GM12878 (cell line): ENCODE measurements around the gene CDKN2AIPNL. TPM values are rescaled to one million over a fixed set of nuclear protein-coding genes. Genes with fewer than 3 reads are reported as not detected.

Source experiments
- ATAC-seq: fragments of 200-7000 bp; cut with Tn5 transposase; 3 replicates; pipeline ENCODE4 v1.9.1; 2020; ENCODE audit warnings: mild to moderate bottlenecking, moderate library complexity
- BruUV-seq: library from RNA; stranded (reverse); fragments of 400-500 nt; replicated peaks from 2 replicates; lab custom pipeline; 2021; lab: Mats Ljungman, UMichigan
- CTCF ChIA-PET: fragments of 300-600 bp; sonication (Branson Sonifier 250); formaldehyde crosslinking; extraction: SDS; loops from one replicate; lab custom pipeline; 2021; ENCODE audit warnings: inconsistent platforms; lab: Yijun Ruan, JAX
- POLR2A ChIA-PET: fragments of 350-600 bp; formaldehyde crosslinking; extraction: SDS; loops from one replicate; lab custom pipeline; 2021; ENCODE audit warnings: inconsistent platforms; lab: Charles Lee
- RAD21 ChIA-PET: fragments of 300-600 bp; sonication (Branson Sonifier 250); formaldehyde crosslinking; loops from one replicate; lab custom pipeline; 2023; ENCODE audit warnings: antibody characterized with exemption; ENCODE audit not compliant: unreplicated experiment; lab: Charles Lee
- SMC1A ChIA-PET: fragments of 300-600 bp; sonication (Branson Sonifier 250); formaldehyde crosslinking; loops from one replicate; lab custom pipeline; 2023; ENCODE audit not compliant: unreplicated experiment, uncharacterized antibody; lab: Charles Lee
- DNase-seq: peaks from one replicate; pipeline ENCODE4 v3.0.0-alpha.2; 2011; ENCODE audit warnings: low read depth, low spot score
- FAIRE-seq: peaks from 3 replicates; lab custom pipeline; 2011; peaks lifted over from hg19 to GRCh38; lab: Jason Lieb, UNC
- H2AFZ ChIP-seq: 2 replicates; pipeline ENCODE4 v1.6.0; 2011; ENCODE audit warnings: low read depth, low read length, control low read depth; ENCODE audit not compliant: control insufficient read depth
- H3K27ac ChIP-seq: 2 replicates; pipeline ENCODE4 v1.5.1; 2011; ENCODE audit warnings: control low read depth; ENCODE audit not compliant: control insufficient read depth, insufficient read depth
- H3K27me3 ChIP-seq, 2 experiments: replicated peaks in 1 of 2; 2 replicates each; pipeline versions ENCODE4 v1.6.0 to v1.6.1; 2011; ENCODE audit warnings: low read length in 1 of 2; ENCODE audit not compliant: control insufficient read depth in 2 of 2, insufficient read depth in 2 of 2
- H3K36me3 ChIP-seq, 2 experiments: 2 replicates each; pipeline ENCODE4 v1.5.1; 2011; ENCODE audit warnings: low read length in 1 of 2; ENCODE audit not compliant: control insufficient read depth in 2 of 2, insufficient read depth in 2 of 2
- H3K4me1 ChIP-seq: 2 replicates; pipeline ENCODE4 v1.6.1; 2011; ENCODE audit warnings: mild to moderate bottlenecking, low read length, moderate library complexity, mixed read lengths; ENCODE audit not compliant: control insufficient read depth, insufficient read depth
- H3K4me2 ChIP-seq: 2 replicates; pipeline ENCODE4 v1.6.0; 2011; ENCODE audit warnings: control low read depth; ENCODE audit not compliant: control insufficient read depth, insufficient read depth
- H3K4me3 ChIP-seq: fragments of 200-600 bp; sonication (generic); 2 replicates; pipeline ENCODE4 v1.5.1; 2016
- H3K79me2 ChIP-seq: 2 replicates; pipeline ENCODE4 v1.6.0; 2011; ENCODE audit warnings: low read length; ENCODE audit not compliant: control insufficient read depth, insufficient read depth
- H3K9ac ChIP-seq: 2 replicates; pipeline ENCODE4 v1.8.0; 2011; ENCODE audit warnings: low read length, control low read depth, mixed read lengths; ENCODE audit not compliant: control insufficient read depth, insufficient read depth
- H3K9me3 ChIP-seq: replicated peaks from 3 replicates; pipeline ENCODE4 v1.5.1; 2011; ENCODE audit warnings: mild to moderate bottlenecking, low read length; ENCODE audit not compliant: control insufficient read depth, insufficient read depth
- H4K20me1 ChIP-seq: 2 replicates; pipeline ENCODE4 v1.6.0; 2011; ENCODE audit not compliant: control insufficient read depth, insufficient read depth
- ASH2L ChIP-seq: fragments of 300-600, 200-600 bp; sonication (generic); IDR thresholded peaks from 2 replicates; pipeline ENCODE4 v1.6.1; 2017; ENCODE audit warnings: low read depth, mild to moderate bottlenecking, borderline replicate concordance
- ATF2 ChIP-seq: IDR thresholded peaks from 2 replicates; pipeline ENCODE4 v1.6.1; 2012; ENCODE audit warnings: low read length, inconsistent platforms
- BACH1 ChIP-seq: fragments of 450-650 bp; IDR thresholded peaks from 2 replicates; pipeline ENCODE4 v1.6.1; 2017; ENCODE audit warnings: mild to moderate bottlenecking, borderline replicate concordance
- BRCA1 ChIP-seq: IDR thresholded peaks from 2 replicates; pipeline ENCODE4 v1.6.1; 2011; ENCODE audit warnings: low read depth, low read length, improper control_type of control experiment
- E2F8 ChIP-seq: fragments of 450-650 bp; IDR thresholded peaks from 2 replicates; pipeline ENCODE4 v1.6.1; 2018; ENCODE audit warnings: mild to moderate bottlenecking, low read depth, moderate library complexity; ENCODE audit not compliant: partially characterized antibody
- EED ChIP-seq: sonication (generic); IDR thresholded peaks from 2 replicates; pipeline ENCODE4 v1.6.1; 2016; ENCODE audit warnings: antibody characterized with exemption, low read depth
- FOS ChIP-seq: IDR thresholded peaks from 3 replicates; pipeline ENCODE4 v1.6.1; 2011; ENCODE audit warnings: borderline replicate concordance; ENCODE audit not compliant: insufficient read length; ENCODE audit errors: extremely low read depth
- FOXM1 ChIP-seq: IDR thresholded peaks from 2 replicates; pipeline ENCODE4 v1.6.1; 2012; ENCODE audit warnings: low read depth, mild to moderate bottlenecking, inconsistent platforms, low read length, moderate library complexity
- MXI1 ChIP-seq: fragments of 150-350 bp; IDR thresholded peaks from 2 replicates; pipeline ENCODE4 v1.6.1; 2011; ENCODE audit warnings: low read depth, mild to moderate bottlenecking, inconsistent platforms, low read length, improper control_type of control experiment
- NR2F1 ChIP-seq: fragments of 450-650 bp; conservative IDR thresholded peaks from 2 replicates; pipeline ENCODE4 v1.6.1; 2017; ENCODE audit warnings: mild to moderate bottlenecking
- RB1 ChIP-seq: fragments of 450-650 bp; formaldehyde crosslinking; IDR thresholded peaks from 2 replicates; pipeline ENCODE4 v1.6.1; 2017; ENCODE audit warnings: mild to moderate bottlenecking, borderline replicate concordance
- SMAD1 ChIP-seq: fragments of 450-650 bp; IDR thresholded peaks from 2 replicates; pipeline ENCODE4 v1.6.1; 2018; ENCODE audit warnings: mild to moderate bottlenecking, low read depth; ENCODE audit not compliant: partially characterized antibody
- SPI1 ChIP-seq: IDR thresholded peaks from 2 replicates; pipeline ENCODE4 v1.6.1; 2011; ENCODE audit warnings: low read depth, mild to moderate bottlenecking, low read length, moderate library complexity, borderline replicate concordance; ENCODE audit not compliant: insufficient read depth
- SREBF1 ChIP-seq: IDR thresholded peaks from 2 replicates; pipeline ENCODE4 v1.6.1; 2012; ENCODE audit warnings: mild to moderate bottlenecking, low read length
- ZNF592 ChIP-seq: fragments of 450-650 bp; IDR thresholded peaks from 2 replicates; pipeline ENCODE4 v1.6.1; 2017; ENCODE audit warnings: mild to moderate bottlenecking, moderate library complexity
- ZNF622 ChIP-seq: fragments of 450-650 bp; IDR thresholded peaks from 2 replicates; pipeline ENCODE4 v1.6.1; 2017; ENCODE audit warnings: mild to moderate bottlenecking, inconsistent platforms
- WGBS: methylation state at CpG from one replicate; pipeline ENCODE4 v1.1.6; 2016; ENCODE audit warnings: low lambda C conversion rate; ENCODE audit not compliant: insufficient replicate concordance, insufficient coverage; ENCODE audit errors: missing lambda C conversion rate; 5-methylcytosine and 5-hydroxymethylcytosine counted together
- in situ Hi-C: fragments of 300-500 bp; cut with MboI; formaldehyde crosslinking; loops from 9 replicates; pipeline ENCODE4 v1.14.3; 2018; ENCODE audit warnings: mixed read lengths
- intact Hi-C: fragments of 100-400 bp; cut with micrococcal nuclease; formaldehyde crosslinking; loops from one replicate; pipeline ENCODE4 v1.14.2; 2022; ENCODE audit not compliant: unreplicated experiment
- polyA plus RNA-seq, 11 experiments: library from polyadenylated mRNA; depleted of rRNA in 4 of 11; unstranded in 6 of 11; stranded (reverse) in 5 of 11; fragments of >200 nt; fragmentation: Nextera tagmentation in 4 of 11; fragmentation: Illumina TruSeq in 1 of 11; extraction: Ambion mirVana in 4 of 11; extraction: Trizol in 1 of 11; gene quantifications; 1 replicate in 1 of 11; 2 replicates in 10 of 11; pipeline versions ENCODE4 v1.2.1 to v1.2.3, GENCODE V29; 2011 to 2016; ENCODE audit warnings: inconsistent platforms in 2 of 11, missing spikeins in 2 of 11, low read depth in 1 of 11
- total RNA-seq, 4 experiments: library from RNA; depleted of rRNA in 3 of 4; stranded (reverse); fragments of >200 nt in 3 of 4; fragmentation: Illumina TruSeq in 1 of 4; extraction: Trizol in 1 of 4; gene quantifications; 2 replicates each; pipeline versions ENCODE4 v1.2.1 to v1.2.3, GENCODE V29; 2013 to 2021

CDKN2AIPNL gene
- total and polyA plus RNA-seq, 10 of the 15 experiments (the other 5 are each of a cell fraction or from before 2014, with no cell fraction given): 23.5 to 72.0 (median 36.6) TPM

GRCh38 chr5:134453016-134453415 is 41.3 kb upstream of the CDKN2AIPNL start:
- ATAC-seq: no peak
- BruUV-seq: no TSS peak
- intact Hi-C loops (no loop called here), in situ Hi-C loops (no loop called here)
- no peak for FAIRE-seq
- WGBS: 36% methylated on average over 2 of the region's 2 CpGs
- Histone ChIP-seq H3K79me2 (no peaks in the 10 kb centered on the region), H3K36me3 (no peaks in the 10 kb centered on the region), H3K4me2 (no peak overlapping the region), H3K27ac (no peak overlapping the region), H3K4me3 (no peak overlapping the region), H2AFZ (no peak overlapping the region), H3K9me3 (no peaks in the 10 kb centered on the region), H3K27me3 (no peaks in the 10 kb centered on the region), H3K9ac (no peak overlapping the region), H3K4me1 (peaks cover under 1% of the 10 kb centered on the region; the same call in 1 of the 2 replicates), H4K20me1 (no peaks in the 10 kb centered on the region)
- CTCF ChIA-PET: interaction anchor here (0.9 to 1.2 kb wide), 2 partner anchors 27 to 41 kb away, joined by 3 to 4 read pairs; partner anchors contain the start of gene CDKN2AIPNL
- SMC1A ChIA-PET: interaction anchor here (1.3 kb wide), 1 partner anchor 16 kb away, joined by 4 read pairs; no protein-coding TSS in a partner anchor
- RAD21 ChIA-PET: no interaction called here
- TF ChIP-seq FOS (no peak), EED (no peak), ASH2L (no peak), SMAD1 (no peak), ZNF592 (no peak), RB1 (no peak), NR2F1 (no peak), ATF2 (no peak), SREBF1 (no peak), BRCA1 (no peak), BACH1 (no peak), SPI1 (no peak), MXI1 (no peak), ZNF622 (no peak), E2F8 (no peak), FOXM1 (no peak)
- POLR2A ChIA-PET: interaction anchor here (0.5 to 1.3 kb wide), 2 partner anchors 11 to 31 kb away, joined by 3 to 5 read pairs; no protein-coding TSS in a partner anchor
- no peak for DNase-seq
